ENCODE results near the gene LACTBL1.

DNA sequence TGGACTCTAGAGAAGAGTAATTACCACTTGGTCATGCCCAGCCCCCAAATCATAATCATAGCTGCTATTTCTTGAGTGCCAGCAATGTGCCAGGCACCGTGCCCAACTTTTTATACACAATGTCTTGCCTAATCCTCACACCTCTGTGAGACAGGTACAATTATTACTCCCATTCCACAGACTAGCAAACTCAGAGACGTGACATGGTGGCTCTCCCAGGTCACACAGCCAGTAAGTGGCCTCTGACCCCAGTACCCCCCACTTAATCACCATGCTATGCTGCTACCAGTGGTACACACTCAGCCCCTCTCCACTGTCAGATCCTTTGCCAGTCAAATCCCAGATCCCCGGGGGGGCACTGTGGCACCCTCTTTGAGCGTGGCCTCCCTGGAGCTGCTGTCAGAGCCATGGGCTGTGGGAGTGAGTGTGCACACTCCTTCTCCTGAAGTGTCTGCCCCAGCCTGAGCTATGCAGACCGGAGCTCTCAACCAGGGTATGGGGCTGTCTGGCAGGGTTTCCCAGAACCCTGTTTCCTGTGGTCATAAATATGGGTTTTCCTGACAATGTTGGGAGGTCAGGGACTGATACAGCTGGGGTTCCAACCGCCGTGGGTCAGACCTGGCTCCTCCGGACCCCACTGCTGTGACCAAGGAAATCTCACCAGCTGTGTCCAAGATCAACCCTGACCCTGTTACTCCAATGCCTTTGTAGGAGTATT is 51.8 kb downstream of the LACTBL1 start:
- TF ChIP-seq, protein P1, sequence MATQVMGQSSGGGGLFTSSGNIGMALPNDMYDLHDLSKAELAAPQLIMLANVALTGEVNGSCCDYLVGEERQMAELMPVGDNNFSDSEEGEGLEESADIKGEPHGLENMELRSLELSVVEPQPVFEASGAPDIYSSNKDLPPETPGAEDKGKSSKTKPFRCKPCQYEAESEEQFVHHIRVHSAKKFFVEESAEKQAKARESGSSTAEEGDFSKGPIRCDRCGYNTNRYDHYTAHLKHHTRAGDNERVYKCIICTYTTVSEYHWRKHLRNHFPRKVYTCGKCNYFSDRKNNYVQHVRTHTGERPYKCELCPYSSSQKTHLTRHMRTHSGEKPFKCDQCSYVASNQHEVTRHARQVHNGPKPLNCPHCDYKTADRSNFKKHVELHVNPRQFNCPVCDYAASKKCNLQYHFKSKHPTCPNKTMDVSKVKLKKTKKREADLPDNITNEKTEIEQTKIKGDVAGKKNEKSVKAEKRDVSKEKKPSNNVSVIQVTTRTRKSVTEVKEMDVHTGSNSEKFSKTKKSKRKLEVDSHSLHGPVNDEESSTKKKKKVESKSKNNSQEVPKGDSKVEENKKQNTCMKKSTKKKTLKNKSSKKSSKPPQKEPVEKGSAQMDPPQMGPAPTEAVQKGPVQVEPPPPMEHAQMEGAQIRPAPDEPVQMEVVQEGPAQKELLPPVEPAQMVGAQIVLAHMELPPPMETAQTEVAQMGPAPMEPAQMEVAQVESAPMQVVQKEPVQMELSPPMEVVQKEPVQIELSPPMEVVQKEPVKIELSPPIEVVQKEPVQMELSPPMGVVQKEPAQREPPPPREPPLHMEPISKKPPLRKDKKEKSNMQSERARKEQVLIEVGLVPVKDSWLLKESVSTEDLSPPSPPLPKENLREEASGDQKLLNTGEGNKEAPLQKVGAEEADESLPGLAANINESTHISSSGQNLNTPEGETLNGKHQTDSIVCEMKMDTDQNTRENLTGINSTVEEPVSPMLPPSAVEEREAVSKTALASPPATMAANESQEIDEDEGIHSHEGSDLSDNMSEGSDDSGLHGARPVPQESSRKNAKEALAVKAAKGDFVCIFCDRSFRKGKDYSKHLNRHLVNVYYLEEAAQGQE (IDR thresholded peaks at IDR 0.05; ENCODE audit: insufficient replicate concordance, low read depth), result no peak
- TF ChIP-seq, protein P2, sequence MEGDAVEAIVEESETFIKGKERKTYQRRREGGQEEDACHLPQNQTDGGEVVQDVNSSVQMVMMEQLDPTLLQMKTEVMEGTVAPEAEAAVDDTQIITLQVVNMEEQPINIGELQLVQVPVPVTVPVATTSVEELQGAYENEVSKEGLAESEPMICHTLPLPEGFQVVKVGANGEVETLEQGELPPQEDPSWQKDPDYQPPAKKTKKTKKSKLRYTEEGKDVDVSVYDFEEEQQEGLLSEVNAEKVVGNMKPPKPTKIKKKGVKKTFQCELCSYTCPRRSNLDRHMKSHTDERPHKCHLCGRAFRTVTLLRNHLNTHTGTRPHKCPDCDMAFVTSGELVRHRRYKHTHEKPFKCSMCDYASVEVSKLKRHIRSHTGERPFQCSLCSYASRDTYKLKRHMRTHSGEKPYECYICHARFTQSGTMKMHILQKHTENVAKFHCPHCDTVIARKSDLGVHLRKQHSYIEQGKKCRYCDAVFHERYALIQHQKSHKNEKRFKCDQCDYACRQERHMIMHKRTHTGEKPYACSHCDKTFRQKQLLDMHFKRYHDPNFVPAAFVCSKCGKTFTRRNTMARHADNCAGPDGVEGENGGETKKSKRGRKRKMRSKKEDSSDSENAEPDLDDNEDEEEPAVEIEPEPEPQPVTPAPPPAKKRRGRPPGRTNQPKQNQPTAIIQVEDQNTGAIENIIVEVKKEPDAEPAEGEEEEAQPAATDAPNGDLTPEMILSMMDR (IDR thresholded peaks at IDR 0.05; ENCODE audit: insufficient read depth, low read length), result no peak
